Body of pancreas (tissue), 4 donors: ENCODE data around the gene GDF2. TPM values are rescaled to one million over a fixed set of nuclear protein-coding genes. Genes with fewer than 3 reads are reported as not detected.

ENCODE experiments used
- ATAC-seq: fragments of 150-250 bp; one replicate; pipeline ENCODE4 v1.9.1; 2016
- DNase-seq, 4 donors: peaks; one replicate each; pipeline ENCODE4 v3.0.0-alpha.2; 2019
- H3K27ac ChIP-seq, 4 donors: fragments of 200-600 bp; sonication (generic); 1 replicate in 3 of 4; 2 replicates in 1 of 4; pipeline versions ENCODE4 v1.5.1 to v1.6.1; 2016 to 2019; ENCODE audit warnings: mild to moderate bottlenecking in 1 of 4, mixed read lengths in 1 of 4, moderate library complexity in 1 of 4
- H3K27me3 ChIP-seq, 2 donors: fragments of 200-600 bp; sonication (generic); one replicate each; pipeline ENCODE4 v1.6.0; 2016; ENCODE audit warnings: mild to moderate bottlenecking in 1 of 2
- H3K36me3 ChIP-seq, 2 donors: fragments of 200-600 bp; sonication (generic); replicated peaks in 1 of 2; 2 replicates each; pipeline ENCODE4 v1.5.1; 2016; ENCODE audit warnings: low read depth in 2 of 2; ENCODE audit not compliant: insufficient read depth in 1 of 2
- H3K4me1 ChIP-seq: fragments of 200-600 bp; sonication (generic); one replicate; pipeline ENCODE4 v1.6.0; 2016
- H3K4me3 ChIP-seq, 2 donors: fragments of 200-600 bp; sonication (generic); 1 replicate in 1 of 2; 2 replicates in 1 of 2; pipeline ENCODE4 v1.5.1; 2016 to 2019
- H3K9me3 ChIP-seq, 3 donors: fragments of 200-600 bp; sonication (generic); 1 replicate in 2 of 3; 2 replicates in 1 of 3; pipeline ENCODE4 v1.5.1; 2016
- CTCF ChIP-seq, 7 experiments: fragments of 450-650 bp in 4 of 7; fragments of 200-600 bp in 3 of 7; sonication (generic) in 3 of 7; IDR thresholded peaks; one replicate each; pipeline ENCODE4 v1.5.1; 2016 to 2019; ENCODE audit warnings: antibody characterized with exemption in 7 of 7
- POLR2A ChIP-seq, 3 donors: fragments of 450-650 bp; IDR thresholded peaks; one replicate each; pipeline ENCODE4 v1.6.1; 2016; ENCODE audit warnings: antibody characterized with exemption in 3 of 3, mild to moderate bottlenecking in 2 of 3
- WGBS, 2 donors: methylation state at CpG; one replicate each; pipeline ENCODE4 v1.1.5; 2017; 5-methylcytosine and 5-hydroxymethylcytosine counted together
- intact Hi-C: fragments of 100-400 bp; cut with DNase I; formaldehyde crosslinking; loops from one replicate; pipeline ENCODE4 v1.15.1; 2023
- total RNA-seq, 2 donors: library from RNA; depleted of rRNA; stranded (reverse); fragments of >200 nt; gene quantifications; one replicate each; pipeline ENCODE4 v1.1.0, GENCODE V29; 2016

GDF2 gene
- total RNA-seq, 2 donors from 2014 or later: not detected

- Histone ChIP-seq H3K27me3 (no peaks in the 10 kb centered on the region), H3K4me3 (no peak overlapping the region), H3K36me3 (no peaks in the 10 kb centered on the region), H3K4me1 (peaks cover 9% of the 10 kb centered on the region), H3K27ac (no peak overlapping the region), H3K9me3 (no peaks in the 10 kb centered on the region)
- ATAC-seq: no peak
- DNase-seq: peak in 1 of 4 donors; percentile 6
- WGBS, 2 donors: 94% methylated on average over 11 of the region's 11 CpGs
- intact Hi-C loops: no loop called here
- TF ChIP-seq CTCF (IDR thresholded peaks at IDR 0.05): no peak
- TF ChIP-seq POLR2A (IDR thresholded peaks at IDR 0.05): no peak
Observed at GRCh38 chr10:47370015-47370767, 47.9 kb downstream of the GDF2 start.

GRCh38 chr10:47370878-47371277 lies 48.6 kb downstream of the GDF2 start:
- H3K36me3 ChIP-seq: no peaks in the 10 kb centered on the region
- ATAC-seq (no peak), DNase-seq (no peak)
- H3K27me3 ChIP-seq: no peaks in the 10 kb centered on the region
- no peaks in the 10 kb centered on the region for H3K9me3 ChIP-seq
- TF ChIP-seq CTCF (IDR thresholded peaks at IDR 0.05): no peak
- no peak for TF ChIP-seq POLR2A (IDR thresholded peaks at IDR 0.05)
- intact Hi-C loops: no loop called here
- H3K4me3 ChIP-seq: no peak overlapping the region
- peaks cover 9% of the 10 kb centered on the region for H3K4me1 ChIP-seq
- H3K27ac ChIP-seq: no peak overlapping the region
- WGBS, 2 donors: 91 to 95% methylated on average over 7 of the region's 7 CpGs

GRCh38 chr10:47371629-47372485 lies 49.6 kb downstream of the GDF2 start:
- no peak for ATAC-seq
- 85 to 90% methylated on average over 7 of the region's 7 CpGs for WGBS, 2 donors
- intact Hi-C loops: no loop called here
- Histone ChIP-seq H3K4me3 (no peak overlapping the region), H3K4me1 (peaks cover under 1% of the 10 kb centered on the region), H3K27ac (no peak overlapping the region), H3K36me3 (no peaks in the 10 kb centered on the region), H3K9me3 (no peaks in the 10 kb centered on the region), H3K27me3 (no peaks in the 10 kb centered on the region)
- no peak for DNase-seq
- no peak for TF ChIP-seq CTCF (IDR thresholded peaks at IDR 0.05)
- no peak for TF ChIP-seq POLR2A (IDR thresholded peaks at IDR 0.05)

GRCh38 chr10:47372726-47373125 lies 50.5 kb downstream of the GDF2 start:
- Histone ChIP-seq H3K9me3 (no peaks in the 10 kb centered on the region), H3K36me3 (no peaks in the 10 kb centered on the region), H3K27me3 (no peaks in the 10 kb centered on the region), H3K27ac (no peak overlapping the region), H3K4me1 (peaks cover 8% of the 10 kb centered on the region), H3K4me3 (no peak overlapping the region)
- ATAC-seq (no peak), DNase-seq (no peak)
- no peak for TF ChIP-seq CTCF (IDR thresholded peaks at IDR 0.05)
- TF ChIP-seq POLR2A (IDR thresholded peaks at IDR 0.05): no peak
- intact Hi-C loops: no loop called here
- WGBS, 2 donors: 84 to 90% methylated on average over 6 of the region's 6 CpGs
